ENCODE results near the gene DDX46. TPM values are rescaled to one million over a fixed set of nuclear protein-coding genes. Genes with fewer than 3 reads are reported as not detected.
"Not testable (repeated sequence)": the region's sequence is repeated elsewhere in the genome, so short reads cannot be mapped to it uniquely, and the experiment has no call there.

The DDX46 gene
- total RNA-seq, 1 donor from 2014 or later = 14.7 TPM

DNA sequence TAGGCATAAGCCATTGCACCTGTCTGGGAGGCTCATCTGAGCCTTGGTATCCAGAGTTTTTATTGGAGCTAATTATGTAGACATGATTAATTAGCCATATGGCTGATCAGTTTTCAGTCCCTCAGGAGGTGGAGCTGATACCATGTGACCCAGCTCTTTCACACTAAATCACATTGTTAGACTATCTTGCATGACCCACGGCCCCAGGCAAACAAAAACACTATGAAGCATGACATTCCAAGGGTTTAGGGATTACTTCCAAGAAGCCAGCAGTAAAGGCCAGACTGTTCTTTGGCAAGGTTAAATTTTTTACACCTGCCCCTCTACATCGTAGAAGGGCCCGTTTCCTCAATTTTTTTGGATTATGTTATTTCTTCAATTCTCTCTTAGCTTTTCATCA is 82.2 kb downstream of the DDX46 start:
- DNase-seq (ENCODE audit: low read depth in 2 of 2) = no peak

DNA sequence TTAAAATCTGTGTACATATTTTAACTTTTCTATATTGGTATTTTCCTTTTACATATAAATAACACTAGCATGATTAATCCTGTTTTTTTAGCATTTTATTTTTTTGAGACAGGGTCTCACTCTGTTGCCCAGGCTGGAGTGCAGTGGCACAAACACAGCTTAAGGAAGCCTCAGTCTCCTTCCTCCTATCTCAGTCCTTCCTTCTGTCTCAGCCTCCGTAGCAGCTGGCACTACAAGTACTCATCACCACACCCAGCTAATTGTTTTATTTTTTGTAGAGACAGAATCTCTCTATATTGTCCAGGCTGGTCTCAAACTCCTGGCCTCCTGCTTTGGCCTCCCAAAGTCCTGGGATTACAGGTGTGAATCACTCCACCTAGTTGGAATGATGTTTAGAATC is 85.7 kb downstream of the DDX46 start:
- no peak for DNase-seq (ENCODE audit: low read depth in 2 of 2)

DNA sequence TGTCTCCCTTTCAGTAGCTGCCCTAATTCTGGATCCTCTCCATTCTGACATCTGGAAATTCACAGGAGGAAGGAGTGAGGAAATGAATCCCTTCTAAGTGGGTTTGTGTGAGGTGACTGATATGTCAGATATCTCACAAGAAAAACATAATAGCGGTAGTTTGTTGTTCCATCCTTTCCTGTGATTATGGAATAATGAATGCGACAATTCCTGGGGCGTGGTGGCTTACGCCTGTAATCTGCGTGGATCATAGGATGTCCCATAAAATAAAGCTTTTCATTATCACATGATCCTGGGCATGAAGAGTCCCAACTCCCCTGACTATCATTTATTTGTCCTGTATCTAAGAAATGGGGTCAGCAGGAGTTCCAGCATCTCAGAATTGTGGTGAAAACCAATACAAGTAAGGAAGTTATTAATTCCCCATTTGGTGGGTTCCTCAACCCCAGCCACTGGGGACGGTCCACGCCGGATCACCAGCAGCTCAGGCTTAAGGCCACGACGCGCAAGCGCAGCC is 86.8 kb downstream of the DDX46 start:
- DNase-seq (ENCODE audit: low read depth in 2 of 2) = peak; percentile 67 to 77

DNA sequence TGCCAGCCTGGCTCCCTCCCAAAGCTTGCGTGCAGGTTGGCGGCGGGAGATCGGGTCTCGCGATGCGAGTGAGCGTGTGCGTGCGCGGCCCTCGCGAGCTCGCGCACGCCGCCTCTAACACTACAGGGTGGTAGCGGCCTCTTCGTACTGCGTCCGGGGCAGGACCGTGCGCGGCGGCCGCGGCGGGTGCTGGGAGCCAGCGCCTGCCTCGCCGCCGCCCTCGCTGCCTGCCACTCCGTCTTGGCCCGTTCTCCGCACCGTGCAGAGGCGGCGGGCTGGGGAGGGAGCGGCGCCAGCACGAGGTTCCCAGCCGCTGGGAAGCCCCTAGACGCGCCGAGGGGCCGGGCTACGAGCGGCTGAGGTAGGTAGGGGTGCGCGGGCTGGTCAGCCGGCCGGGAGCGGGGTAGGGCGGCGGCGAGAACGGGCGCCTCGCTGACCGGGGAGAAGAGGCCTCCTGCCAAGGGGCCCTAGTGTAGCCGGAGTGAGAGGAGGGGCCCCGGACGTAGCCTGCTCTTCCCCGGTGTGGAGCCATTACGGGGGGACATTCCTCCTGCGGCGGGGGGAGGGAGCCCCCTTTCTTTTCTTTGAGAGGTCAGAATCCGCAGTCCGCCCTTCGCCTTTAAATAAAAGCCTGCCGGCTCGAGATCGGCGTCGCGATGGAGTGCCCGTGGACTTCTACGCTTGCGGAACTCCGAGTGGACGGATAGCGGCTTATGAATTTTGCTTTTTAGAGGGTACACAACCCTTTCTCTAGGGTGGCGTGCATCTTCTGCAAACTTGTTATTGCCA is 87.5 kb downstream of the DDX46 start, which contains the start of gene C5orf24:
Gene C5orf24 (plus strand): TSS at position 117 of the 789 bp plus-strand sequence. CDS start 8,933 bp downstream, outside the sequence.
- DNase-seq (ENCODE audit: low read depth in 2 of 2) = peak; percentile 98 to 99

DNA sequence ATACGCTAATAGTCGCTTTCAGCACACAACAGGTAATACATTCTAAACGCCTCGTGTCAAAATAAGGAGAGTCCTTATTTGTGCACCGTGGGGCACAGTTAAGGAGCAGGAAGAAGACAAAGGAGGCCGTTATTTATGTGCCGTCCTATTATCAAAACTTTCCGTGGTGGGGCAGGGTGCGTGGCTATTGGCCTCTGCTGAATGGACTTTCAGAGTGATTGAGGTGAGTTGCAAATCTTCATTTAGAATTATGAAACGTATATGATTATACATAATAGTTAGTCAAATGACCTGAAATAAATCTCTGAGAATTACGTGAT is 88.0 kb downstream of the DDX46 start:
- DNase-seq (ENCODE audit: low read depth in 2 of 2) = peak; percentile 40

DNA sequence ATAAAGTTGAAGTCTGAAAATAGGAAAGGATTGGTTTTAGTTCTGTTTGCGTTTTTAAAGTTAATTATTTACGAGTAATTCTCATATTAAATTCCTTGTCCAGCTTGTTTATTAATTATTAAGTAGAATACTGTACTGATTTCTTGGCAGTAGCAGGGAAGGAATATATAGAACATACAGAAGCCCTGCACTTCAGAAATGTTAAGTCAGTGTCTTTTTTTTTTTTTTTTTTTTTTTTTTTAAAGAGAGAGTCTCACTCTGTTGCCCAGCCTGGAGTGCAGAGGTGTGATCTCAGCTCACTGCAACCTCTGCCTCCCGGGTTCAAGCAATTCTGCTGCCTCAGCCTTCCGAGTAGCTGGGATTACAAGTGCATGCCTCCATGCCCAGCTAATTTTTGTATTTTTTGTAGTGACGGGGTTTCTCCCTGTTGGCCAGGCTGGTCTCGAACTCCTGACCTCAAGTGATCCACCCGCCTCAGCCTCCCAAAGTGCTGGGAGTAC is 90.9 kb downstream of the DDX46 start:
- not testable (repeated sequence) for DNase-seq (ENCODE audit: low read depth in 2 of 2)

DNA sequence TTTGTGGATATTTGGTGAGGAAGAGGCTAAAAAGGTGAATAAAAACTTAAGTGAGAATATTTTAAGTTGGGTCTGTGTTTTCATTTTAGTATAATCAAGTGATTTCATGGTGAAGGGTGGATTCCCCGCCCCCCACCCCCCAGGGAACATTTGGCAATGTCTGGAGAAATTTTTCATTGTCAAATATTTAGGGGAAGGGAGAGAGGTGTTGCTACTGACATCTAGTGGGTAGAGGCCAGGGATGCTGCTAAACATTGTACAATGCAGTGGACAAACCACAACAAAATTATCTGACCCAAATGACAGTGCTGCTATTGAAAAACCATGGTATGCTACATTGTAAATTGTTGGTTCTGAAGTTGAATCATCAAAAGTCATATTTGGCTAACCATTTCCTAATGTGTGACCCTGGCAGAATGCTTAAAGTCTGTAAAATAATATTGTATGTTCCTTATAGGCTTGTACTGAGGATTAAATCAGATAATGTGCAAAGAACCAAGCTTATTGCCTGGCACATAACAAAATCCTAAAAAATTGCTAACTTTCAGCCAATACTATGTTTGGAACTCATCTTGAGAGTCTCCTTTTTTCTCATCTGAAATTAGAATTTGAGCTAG is 92.8 kb downstream of the DDX46 start:
- DNase-seq (ENCODE audit: low read depth in 2 of 2) = peak; percentile 38 to 53

DNA sequence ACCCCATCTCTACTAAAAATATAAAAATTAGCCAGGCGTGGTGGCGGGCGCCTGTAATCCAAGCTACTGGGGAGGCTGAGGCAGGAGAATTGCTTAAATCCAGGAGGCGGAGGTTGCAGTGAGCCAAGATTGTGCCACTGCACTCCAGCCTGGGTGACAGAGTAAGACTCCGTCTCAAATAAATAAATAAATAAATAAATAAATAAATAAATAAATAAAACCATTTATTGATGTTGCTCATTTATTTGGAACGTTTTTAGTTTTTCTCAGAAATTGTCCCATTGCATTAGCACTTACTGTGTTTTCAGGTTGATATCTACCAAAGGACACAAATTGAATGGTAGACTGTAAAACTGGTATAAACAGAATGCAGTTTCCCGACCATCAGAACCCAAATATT is 97.9 kb downstream of the DDX46 start:
- not testable (repeated sequence) for DNase-seq (ENCODE audit: low read depth in 2 of 2)

DNA sequence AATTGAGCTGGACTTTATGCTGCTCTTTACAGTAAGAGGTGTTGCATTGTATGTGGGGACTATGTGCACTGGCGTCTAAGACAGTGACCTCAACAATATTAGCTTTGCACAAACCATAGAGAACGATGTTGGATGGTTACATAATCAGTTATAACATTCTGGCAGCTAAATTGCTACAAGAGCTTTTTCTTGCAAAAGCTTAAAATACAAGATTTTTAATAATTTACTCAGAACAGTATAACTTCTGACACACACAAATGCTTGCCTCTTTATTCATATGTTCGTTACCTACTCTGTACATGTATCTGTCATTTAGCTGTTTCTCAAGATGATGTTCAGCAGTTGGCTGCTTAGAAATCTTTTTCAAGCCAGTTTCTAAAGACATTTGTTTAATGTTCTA is 98.8 kb downstream of the DDX46 start:
- no peak for DNase-seq (ENCODE audit: low read depth in 2 of 2)

DNA sequence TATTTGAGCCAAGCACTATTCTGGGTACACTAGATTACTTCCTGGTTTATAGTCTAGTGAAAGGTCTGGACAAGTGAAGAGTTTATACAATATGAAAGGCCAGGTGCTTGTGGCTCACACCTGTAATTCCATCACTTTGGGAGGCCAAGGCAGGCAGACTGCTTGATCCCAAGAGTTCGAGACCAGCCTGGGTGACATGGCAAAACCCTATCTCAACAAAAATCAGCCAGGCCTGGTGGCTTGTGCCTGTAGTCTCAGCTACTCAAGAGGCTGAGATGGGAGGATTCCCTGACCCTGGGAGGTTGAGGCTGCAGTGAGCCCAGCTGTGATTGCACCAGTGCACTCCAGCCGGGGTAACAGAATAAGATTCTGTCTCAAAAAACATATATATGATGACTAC is 106.1 kb downstream of the DDX46 start:
- no peak for DNase-seq (ENCODE audit: low read depth in 2 of 2)

DNA sequence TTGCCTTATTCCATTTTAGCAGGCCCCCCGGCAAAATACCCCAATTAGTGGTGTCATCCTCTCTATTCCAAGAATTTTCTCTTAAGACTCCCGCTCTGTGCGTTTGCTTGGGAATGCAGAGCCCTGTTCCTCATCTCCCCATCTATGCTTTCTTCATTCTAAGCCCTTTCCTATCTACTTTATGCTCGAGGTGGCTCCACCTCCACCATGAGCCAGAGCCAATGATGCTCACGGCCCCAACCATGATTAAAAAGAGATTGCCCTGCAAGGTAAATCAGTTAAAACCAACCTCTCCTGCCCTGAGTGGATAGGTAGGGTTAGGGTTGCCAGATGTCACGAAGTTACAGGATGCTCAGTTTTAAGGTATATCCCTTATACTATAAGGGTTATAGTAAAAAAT is 114.9 kb downstream of the DDX46 start:
- DNase-seq (ENCODE audit: low read depth in 2 of 2) = no peak

DNA sequence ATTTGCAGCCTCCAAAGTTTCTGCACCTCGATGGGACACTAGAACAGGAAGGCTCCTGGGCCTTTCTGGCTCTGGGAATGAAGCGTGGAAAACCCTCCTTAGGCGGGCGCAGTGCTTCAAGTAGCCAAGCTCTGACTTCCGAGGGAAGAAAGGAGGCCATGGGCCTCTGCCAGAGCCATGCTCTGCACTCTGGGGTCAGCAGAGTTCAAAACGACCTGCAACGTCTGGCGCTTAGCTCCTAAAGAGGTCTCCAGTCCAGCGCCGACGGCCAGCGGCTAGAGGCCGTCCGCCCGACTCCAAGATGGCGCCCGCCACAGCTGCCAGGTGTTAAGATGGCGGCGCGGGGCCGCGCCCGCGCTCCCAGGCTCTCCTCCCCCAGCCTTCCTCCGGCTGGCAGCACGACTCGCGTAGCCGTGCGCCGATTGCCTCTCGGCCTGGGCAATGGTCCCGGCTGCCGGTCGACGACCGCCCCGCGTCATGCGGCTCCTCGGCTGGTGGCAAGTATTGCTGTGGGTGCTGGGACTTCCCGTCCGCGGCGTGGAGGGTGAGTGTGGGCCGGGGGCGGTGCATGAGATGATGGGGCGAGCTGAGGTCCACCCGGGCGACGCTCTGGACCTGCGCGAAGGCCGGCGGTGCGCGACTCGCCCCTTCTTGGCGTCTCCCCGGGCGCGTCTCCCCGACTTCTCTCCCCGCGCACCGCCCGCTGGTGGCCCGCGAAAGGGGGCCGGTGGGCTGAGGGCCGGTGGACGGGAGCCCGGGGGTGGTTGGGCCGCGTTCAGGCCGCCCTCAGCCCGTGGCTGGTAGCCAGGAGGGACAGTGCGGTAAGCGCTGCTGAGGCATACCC is 115.6 kb downstream of the DDX46 start, which contains the start of gene TXNDC15:
Gene TXNDC15 (plus strand): TSS at position 385 of the 844 bp plus-strand sequence. CDS start 57 bp downstream, at position 442.
- DNase-seq (ENCODE audit: low read depth in 2 of 2) = peak; percentile 89 to 90

DNA sequence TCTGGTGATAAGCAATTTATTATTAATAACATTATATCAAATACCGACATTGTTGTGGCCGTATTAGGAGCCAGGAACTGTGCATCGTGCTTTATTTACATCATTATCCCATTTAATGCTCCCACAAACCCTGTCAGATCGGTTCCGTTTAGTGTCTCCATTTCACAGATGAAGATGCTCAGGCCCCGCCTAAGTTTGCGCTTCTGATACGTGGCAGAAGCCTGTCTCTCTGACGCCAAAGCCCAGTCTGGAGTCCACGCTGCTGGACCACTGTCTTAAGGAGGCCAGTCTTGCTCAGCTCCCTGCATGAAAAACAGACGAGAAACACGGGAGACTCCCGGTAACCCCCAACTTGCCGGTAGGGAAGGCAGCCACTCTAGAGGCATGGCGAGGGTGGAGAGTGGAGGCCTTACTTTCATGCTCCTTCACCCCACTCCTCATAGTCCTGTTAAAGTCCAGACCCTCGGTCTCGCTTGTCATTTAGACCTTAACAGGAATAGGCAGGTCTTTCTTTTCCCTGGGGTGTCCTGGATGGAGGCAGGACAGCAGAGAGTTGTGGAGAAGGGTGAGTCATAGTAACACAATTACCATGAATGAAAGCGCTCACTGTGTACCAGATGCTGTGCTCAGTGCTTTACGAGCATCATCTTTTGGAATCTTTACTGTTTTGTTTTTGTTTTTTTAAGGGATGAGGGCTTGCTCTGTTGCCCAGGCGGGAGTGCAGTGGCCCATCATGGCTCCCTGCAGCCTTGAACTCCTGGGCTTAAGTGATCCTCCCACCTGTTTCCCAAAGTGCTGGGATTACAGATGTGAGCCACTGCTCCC is 116.5 kb downstream of the DDX46 start:
- DNase-seq (ENCODE audit: low read depth in 2 of 2) = peak; percentile 48 to 81

DNA sequence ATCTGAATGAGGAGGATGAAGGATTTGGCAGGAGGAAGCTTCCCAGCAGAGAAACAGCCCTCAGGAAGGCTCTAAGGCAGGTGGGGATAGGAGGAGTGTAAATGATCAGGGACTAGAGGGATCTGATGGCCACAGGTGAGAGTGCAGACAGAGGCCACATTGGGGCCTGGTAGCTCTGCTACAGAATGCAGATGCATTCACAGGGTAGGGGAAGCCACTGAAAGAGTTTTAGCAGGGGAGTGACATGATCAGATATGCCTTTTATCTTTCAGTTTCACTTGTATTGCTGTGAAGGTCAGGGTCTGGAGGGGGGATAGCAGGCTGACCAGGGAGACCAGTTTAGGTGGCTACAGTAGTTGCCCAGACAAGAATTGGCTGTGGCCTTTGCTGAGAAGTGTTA is 118.6 kb downstream of the DDX46 start:
- DNase-seq (ENCODE audit: low read depth in 2 of 2) = no peak

DNA sequence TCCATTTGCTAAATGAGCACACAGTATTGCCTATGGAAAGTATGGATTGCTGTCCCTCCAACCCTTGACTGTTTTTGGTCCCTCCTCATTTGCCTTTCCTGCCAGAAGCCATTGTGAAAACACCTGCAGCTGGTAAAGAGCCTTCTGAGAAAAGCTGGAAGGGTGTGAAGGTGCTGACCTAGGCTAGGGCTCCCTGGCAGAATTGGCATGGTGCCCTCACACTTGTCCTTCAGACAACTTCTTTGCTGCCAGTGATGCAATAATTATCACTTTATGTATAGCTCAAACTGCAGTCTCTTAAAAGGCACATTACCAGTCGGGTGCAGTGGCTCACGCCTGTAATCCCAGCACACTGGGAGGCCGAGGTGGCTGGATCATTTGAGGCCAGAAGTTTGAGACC is 119.8 kb downstream of the DDX46 start:
- DNase-seq (ENCODE audit: low read depth in 2 of 2) = no peak

DNA sequence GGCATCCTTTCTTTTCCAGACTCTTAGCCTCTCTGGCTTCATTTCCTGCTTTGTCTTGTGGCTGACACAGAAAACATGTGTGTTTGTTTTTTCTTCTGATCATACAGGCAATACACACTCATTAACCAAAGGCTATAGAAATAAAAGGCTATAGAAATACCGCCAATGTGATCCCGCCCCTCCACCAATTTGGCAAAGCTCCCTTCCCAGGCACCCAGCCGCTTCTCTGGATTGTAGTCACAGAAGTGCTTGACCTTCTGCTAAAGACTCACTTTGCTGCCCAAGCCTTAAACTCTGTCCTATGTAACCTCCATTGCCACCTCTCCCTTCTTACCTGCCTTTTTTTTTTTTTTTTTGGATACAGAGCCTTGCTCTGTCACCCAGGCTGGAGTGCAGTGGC is 120.9 kb downstream of the DDX46 start:
- no peak for DNase-seq (ENCODE audit: low read depth in 2 of 2)

Other genes with a start within 250 kb of the DDX46 start
- gene JADE2, start 233.1 kb upstream of the DDX46 start, total RNA-seq = 11.8 and 17.5 TPM in 2 replicates
- 16.3 and 25.8 TPM in 2 replicates for gene SAR1B, start 126.0 kb upstream of the DDX46 start, total RNA-seq
- 10.9 and 15.1 TPM in 2 replicates for gene SEC24A, start 110.0 kb upstream of the DDX46 start, total RNA-seq
- gene CAMLG, start 20.2 kb upstream of the DDX46 start, total RNA-seq = 26.8 and 32.5 TPM in 2 replicates
- 32.9 and 46.4 TPM in 2 replicates for gene C5orf24, start 87.2 kb downstream of the DDX46 start, total RNA-seq
- 55.4 and 55.8 TPM in 2 replicates for gene TXNDC15, start 115.6 kb downstream of the DDX46 start, total RNA-seq
- 3.1 and 3.6 TPM in 2 replicates for gene PCBD2, start 146.4 kb downstream of the DDX46 start, total RNA-seq
- gene CATSPER3, start 209.1 kb downstream of the DDX46 start, total RNA-seq = under 0.01 and 0.22 TPM in 2 replicates

Measured in lung microvascular endothelial cell (primary cell).